Calu3 (cell line): ENCODE data around the gene ADGRG1. TPM values are rescaled to one million over a fixed set of nuclear protein-coding genes. Genes with fewer than 3 reads are reported as not detected.

Source experiments
- BruUV-seq: library from RNA; stranded (reverse); fragments of 400-500 nt; replicated peaks from 2 replicates; lab custom pipeline; 2021; lab: Mats Ljungman, UMichigan
- CTCF ChIA-PET: fragments of 300-600 bp; sonication (Branson Sonifier 250); formaldehyde crosslinking; loops from one replicate; lab custom pipeline; 2022; ENCODE audit warnings: antibody characterized with exemption; lab: Charles Lee
- DNase-seq: peaks from one replicate; pipeline ENCODE4 v3.0.0; 2022
- H3K27ac Mint-ChIP-seq: one replicate; pipeline ENCODE4 v1.8.0; 2022; ENCODE audit warnings: mixed read lengths; ENCODE audit not compliant: unreplicated experiment
- H3K27me3 Mint-ChIP-seq: one replicate; pipeline ENCODE4 v1.8.0; 2022; ENCODE audit warnings: mixed read lengths; ENCODE audit not compliant: unreplicated experiment
- H3K36me3 Mint-ChIP-seq: one replicate; pipeline ENCODE4 v1.8.0; 2022; ENCODE audit warnings: mild to moderate bottlenecking, moderate library complexity, mixed read lengths; ENCODE audit not compliant: insufficient read depth, unreplicated experiment
- H3K4me1 Mint-ChIP-seq: one replicate; pipeline ENCODE4 v1.8.0; 2022; ENCODE audit warnings: mild to moderate bottlenecking, low read depth, mixed read lengths; ENCODE audit not compliant: unreplicated experiment
- H3K4me3 Mint-ChIP-seq: one replicate; pipeline ENCODE4 v1.8.0; 2022; ENCODE audit warnings: mild to moderate bottlenecking, low read depth, moderate library complexity, mixed read lengths; ENCODE audit not compliant: unreplicated experiment
- H3K9me3 Mint-ChIP-seq: one replicate; pipeline ENCODE4 v1.8.0; 2022; ENCODE audit warnings: low read depth, mixed read lengths; ENCODE audit not compliant: unreplicated experiment
- intact Hi-C: fragments of 100-400 bp; cut with micrococcal nuclease; formaldehyde crosslinking; loops from one replicate; pipeline ENCODE4 v1.10.0; 2022; ENCODE audit not compliant: unreplicated experiment
- total RNA-seq: library from RNA; stranded (reverse); gene quantifications from 2 replicates; pipeline ENCODE4 v1.2.3, GENCODE V29; 2022
- TF ChIP-seq, protein P1 (sequence below): fragments of 200-600 bp; IDR thresholded peaks from one replicate; pipeline ENCODE4 v1.8.0; 2022; ENCODE audit warnings: antibody characterized with exemption; ENCODE audit not compliant: unreplicated experiment

The ADGRG1 gene
- total RNA-seq, 1 experiment from 2014 or later, result 278 TPM

DNA sequence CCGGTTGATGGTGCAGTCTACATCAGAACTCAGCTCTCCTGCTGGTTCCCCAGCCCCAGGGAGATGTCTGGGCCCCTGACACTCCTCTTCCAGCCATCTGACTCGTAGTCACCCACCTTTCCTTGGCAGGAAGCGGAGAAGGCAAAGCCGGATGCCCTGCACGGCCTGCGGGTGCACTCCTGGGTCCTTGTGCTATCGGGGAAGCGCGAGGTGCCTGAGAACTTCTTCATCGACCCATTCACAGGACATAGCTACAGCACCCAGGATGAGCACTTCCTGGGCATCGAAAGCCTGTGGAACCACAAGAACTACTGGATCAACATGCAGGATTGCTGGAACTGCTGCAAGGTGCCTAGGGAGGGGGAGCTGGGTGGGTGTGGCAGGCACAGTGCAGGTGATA lies 78.9 kb downstream of the ADGRG1 start:
- no peak overlapping the region for H3K27ac Mint-ChIP-seq
- no peak for DNase-seq
- H3K4me1 Mint-ChIP-seq, result peaks cover 9% of the 10 kb centered on the region
- no peaks in the 10 kb centered on the region for H3K36me3 Mint-ChIP-seq
- H3K27me3 Mint-ChIP-seq, result peaks cover 84% of the 10 kb centered on the region
- TF ChIP-seq, protein P1, sequence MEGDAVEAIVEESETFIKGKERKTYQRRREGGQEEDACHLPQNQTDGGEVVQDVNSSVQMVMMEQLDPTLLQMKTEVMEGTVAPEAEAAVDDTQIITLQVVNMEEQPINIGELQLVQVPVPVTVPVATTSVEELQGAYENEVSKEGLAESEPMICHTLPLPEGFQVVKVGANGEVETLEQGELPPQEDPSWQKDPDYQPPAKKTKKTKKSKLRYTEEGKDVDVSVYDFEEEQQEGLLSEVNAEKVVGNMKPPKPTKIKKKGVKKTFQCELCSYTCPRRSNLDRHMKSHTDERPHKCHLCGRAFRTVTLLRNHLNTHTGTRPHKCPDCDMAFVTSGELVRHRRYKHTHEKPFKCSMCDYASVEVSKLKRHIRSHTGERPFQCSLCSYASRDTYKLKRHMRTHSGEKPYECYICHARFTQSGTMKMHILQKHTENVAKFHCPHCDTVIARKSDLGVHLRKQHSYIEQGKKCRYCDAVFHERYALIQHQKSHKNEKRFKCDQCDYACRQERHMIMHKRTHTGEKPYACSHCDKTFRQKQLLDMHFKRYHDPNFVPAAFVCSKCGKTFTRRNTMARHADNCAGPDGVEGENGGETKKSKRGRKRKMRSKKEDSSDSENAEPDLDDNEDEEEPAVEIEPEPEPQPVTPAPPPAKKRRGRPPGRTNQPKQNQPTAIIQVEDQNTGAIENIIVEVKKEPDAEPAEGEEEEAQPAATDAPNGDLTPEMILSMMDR, result no peak
- no TSS peak for BruUV-seq
- H3K9me3 Mint-ChIP-seq, result no peaks in the 10 kb centered on the region
- no peak overlapping the region for H3K4me3 Mint-ChIP-seq
- CTCF ChIA-PET, result interaction anchor here (0.8 kb wide), 1 partner anchor 22 kb away, joined by 3 read pairs; no protein-coding TSS in a partner anchor
- intact Hi-C loops, result no loop called here

DNA sequence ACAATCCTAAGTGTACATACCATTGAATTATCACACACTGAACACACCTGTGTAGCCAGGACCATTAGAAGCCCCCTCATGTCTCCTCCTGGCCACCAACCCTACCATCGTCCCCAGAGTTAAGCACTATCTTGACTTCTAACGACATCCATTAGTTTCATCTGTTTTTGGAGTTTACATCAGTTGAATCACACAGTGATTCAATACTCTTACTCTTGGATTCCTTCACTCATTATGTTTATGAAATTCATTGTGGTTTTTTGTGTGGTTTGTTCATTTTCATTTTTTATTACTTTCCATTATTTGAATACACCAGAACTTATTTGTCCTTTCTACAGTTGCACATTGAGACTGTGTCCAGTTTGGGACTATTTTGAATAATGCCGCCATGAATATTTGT lies 79.7 kb downstream of the ADGRG1 start:
- H3K4me3 Mint-ChIP-seq, result no peak overlapping the region
- intact Hi-C loops, result no loop called here
- DNase-seq, result no peak
- peaks cover 93% of the 10 kb centered on the region for H3K27me3 Mint-ChIP-seq
- TF ChIP-seq, protein P1, result no peak
- CTCF ChIA-PET, result interaction anchor here (0.7 kb wide), 1 partner anchor 51 kb away, joined by 5 read pairs; no protein-coding TSS in a partner anchor
- no peaks in the 10 kb centered on the region for H3K36me3 Mint-ChIP-seq
- H3K9me3 Mint-ChIP-seq, result no peaks in the 10 kb centered on the region
- no peak overlapping the region for H3K27ac Mint-ChIP-seq
- no TSS peak for BruUV-seq
- H3K4me1 Mint-ChIP-seq, result peaks cover 9% of the 10 kb centered on the region

DNA sequence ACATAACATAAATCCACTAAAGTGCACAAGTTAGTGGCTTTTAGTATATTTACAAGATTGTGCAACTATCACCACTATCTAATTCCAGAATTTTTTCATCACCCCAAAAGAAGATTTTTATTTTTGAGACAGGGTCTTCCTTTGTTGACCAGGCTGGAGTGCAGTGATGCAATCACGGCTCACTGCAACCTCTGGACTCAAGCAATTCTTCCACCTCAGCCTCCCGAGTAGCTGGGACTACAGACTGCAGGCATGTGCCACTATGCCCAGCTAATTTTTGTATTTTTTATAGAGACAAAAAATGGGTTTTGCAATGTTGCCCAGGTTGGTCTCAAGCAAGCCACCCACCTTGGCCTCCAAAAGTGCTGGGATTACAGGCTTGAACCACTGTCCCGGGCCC lies 81.2 kb downstream of the ADGRG1 start:
- no TSS peak for BruUV-seq
- Mint-ChIP-seq H3K27ac (no peak overlapping the region), H3K36me3 (no peaks in the 10 kb centered on the region), H3K9me3 (no peaks in the 10 kb centered on the region), H3K4me1 (peaks cover under 1% of the 10 kb centered on the region), H3K27me3 (peaks cover 97% of the 10 kb centered on the region), H3K4me3 (no peak overlapping the region)
- intact Hi-C loops, result no loop called here
- CTCF ChIA-PET, result interaction anchor here (0.6 kb wide), 1 partner anchor 28 kb away, joined by 8 read pairs; no protein-coding TSS in a partner anchor
- TF ChIP-seq, protein P1, result no peak
- no peak for DNase-seq

DNA sequence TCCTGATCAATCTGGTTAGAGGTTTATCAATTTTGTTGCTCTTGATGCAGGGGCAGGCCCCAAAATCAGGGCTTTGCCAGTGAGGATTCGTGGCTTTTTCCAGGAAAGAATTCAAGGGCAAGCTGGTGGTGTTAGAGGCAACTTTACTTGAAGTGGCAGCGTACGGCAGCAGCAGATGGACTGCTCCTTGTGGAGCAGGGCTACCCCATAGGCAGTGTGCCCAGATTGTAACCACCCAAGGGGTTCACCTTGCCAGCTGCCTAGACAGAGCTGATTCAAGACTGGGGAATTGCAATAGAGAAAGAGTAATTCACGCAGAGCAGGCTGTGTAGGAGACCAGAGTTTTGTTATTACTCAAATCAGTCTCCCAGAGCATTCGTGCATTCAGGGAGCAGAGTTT lies 82.9 kb downstream of the ADGRG1 start:
- no peaks in the 10 kb centered on the region for H3K36me3 Mint-ChIP-seq
- no peak overlapping the region for H3K4me3 Mint-ChIP-seq
- H3K9me3 Mint-ChIP-seq, result no peaks in the 10 kb centered on the region
- DNase-seq, result no peak
- TF ChIP-seq, protein P1, result no peak
- CTCF ChIA-PET, result no interaction called here
- no TSS peak for BruUV-seq
- H3K27me3 Mint-ChIP-seq, result peaks cover 97% of the 10 kb centered on the region
- intact Hi-C loops, result no loop called here
- H3K4me1 Mint-ChIP-seq, result no peaks in the 10 kb centered on the region
- no peak overlapping the region for H3K27ac Mint-ChIP-seq
